ENCODE data around the gene FTO. TPM values are rescaled to one million over a fixed set of nuclear protein-coding genes. Genes with fewer than 3 reads are reported as not detected.

The FTO gene
- total RNA-seq, 1 donor from 2014 or later: 98.6 TPM

DNA sequence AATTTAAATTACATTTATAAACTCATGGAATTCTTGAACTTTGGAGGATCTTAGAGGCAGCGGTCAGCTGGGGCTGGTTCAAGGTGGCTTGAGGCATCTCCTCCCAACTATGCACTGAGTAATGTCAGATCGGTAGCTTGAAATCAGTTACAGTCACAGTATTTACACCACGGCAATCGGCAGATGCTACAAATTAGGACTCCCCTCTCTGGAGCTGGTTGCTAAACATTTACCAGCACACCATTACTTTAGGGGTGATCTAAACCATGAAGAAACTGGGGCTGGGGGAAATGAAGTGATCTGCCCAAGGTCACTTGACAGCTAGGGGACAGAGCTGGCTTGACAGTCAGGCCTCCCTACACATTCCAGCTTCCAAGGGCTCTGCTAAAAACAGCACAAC is 445.0 kb downstream of the FTO start:
- DNase-seq (no peak), ATAC-seq (no peak)
- H3K36me3 ChIP-seq: no peaks in the 10 kb centered on the region
- no peak overlapping the region for H3K4me3 ChIP-seq
- no peaks in the 10 kb centered on the region for H3K27me3 ChIP-seq (ENCODE audit: low read depth)
- H3K4me1 ChIP-seq: no peaks in the 10 kb centered on the region
- TF ChIP-seq, protein P1, sequence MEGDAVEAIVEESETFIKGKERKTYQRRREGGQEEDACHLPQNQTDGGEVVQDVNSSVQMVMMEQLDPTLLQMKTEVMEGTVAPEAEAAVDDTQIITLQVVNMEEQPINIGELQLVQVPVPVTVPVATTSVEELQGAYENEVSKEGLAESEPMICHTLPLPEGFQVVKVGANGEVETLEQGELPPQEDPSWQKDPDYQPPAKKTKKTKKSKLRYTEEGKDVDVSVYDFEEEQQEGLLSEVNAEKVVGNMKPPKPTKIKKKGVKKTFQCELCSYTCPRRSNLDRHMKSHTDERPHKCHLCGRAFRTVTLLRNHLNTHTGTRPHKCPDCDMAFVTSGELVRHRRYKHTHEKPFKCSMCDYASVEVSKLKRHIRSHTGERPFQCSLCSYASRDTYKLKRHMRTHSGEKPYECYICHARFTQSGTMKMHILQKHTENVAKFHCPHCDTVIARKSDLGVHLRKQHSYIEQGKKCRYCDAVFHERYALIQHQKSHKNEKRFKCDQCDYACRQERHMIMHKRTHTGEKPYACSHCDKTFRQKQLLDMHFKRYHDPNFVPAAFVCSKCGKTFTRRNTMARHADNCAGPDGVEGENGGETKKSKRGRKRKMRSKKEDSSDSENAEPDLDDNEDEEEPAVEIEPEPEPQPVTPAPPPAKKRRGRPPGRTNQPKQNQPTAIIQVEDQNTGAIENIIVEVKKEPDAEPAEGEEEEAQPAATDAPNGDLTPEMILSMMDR (IDR thresholded peaks at IDR 0.05): no peak
- H3K27ac ChIP-seq: no peak overlapping the region
- no peaks in the 10 kb centered on the region for H3K9me3 ChIP-seq
- intact Hi-C loops (cut with DNase I): no loop called here

DNA sequence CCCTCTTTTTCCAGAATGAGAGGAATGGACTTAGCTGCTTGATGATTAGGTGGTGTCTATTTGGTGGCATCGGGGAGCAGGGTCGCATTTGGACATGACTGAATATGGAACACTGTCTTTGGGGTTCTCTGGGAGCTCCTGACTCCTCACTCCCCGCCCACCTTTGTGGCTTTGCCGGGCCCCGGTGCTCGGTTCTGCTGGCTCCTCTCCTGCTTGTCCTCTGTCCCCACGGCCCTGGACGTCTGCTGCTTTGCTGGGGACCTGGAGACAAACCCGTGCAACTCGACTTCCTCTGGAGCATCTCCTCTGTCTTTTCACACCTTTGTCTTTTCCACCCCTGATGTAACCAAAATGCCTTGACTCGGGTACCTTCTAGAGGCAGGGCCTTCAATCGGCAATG is 446.9 kb downstream of the FTO start:
- Histone ChIP-seq H3K27ac (no peak overlapping the region), H3K4me3 (no peak overlapping the region), H3K36me3 (no peaks in the 10 kb centered on the region), H3K27me3 (ENCODE audit: low read depth) (no peaks in the 10 kb centered on the region), H3K4me1 (no peaks in the 10 kb centered on the region), H3K9me3 (no peaks in the 10 kb centered on the region)
- ATAC-seq (no peak), DNase-seq (no peak)
- TF ChIP-seq, protein P1 (IDR thresholded peaks at IDR 0.05): no peak
- intact Hi-C loops (cut with DNase I): no loop called here

DNA sequence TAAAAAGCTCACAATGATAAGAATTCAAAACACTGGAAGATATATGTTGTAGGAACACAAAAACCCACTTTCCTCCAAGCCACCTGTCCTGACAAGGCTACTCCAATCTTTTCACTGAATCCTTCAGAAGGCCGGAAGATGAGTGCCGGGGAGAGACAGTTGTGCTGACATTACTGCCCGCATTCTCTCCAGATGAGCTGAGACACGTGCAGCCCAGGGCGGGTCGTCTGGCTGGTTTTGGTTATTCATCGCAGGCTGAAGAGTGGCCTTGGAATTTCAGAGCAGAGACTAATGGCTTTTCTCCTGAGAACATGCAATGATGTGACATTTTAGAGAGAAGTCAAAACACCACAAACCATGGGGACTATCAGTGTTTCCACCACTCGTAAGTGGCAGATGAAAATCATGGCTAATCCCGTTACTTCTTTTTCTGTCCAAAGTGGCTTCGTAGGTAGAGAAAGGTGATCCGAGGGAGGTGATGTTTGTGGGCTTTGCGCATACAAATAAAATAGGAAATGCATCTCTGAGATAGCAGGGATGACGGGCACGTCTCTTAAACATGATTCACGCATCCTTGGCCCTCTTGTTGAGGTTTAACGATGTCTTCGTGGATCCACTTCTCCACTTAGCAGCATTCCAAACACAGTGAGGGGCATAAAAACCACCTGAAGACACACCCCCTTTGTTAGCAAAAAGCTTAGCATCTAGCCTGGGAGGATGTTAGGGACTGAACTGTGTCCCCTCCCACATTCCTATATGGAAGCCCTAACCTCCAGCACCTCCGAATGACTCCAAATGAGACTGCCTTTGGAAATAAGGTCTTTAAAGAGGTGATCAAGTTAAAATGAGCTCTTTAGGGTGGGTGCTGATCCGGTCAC is 448.6 kb downstream of the FTO start:
- TF ChIP-seq, protein P1 (IDR thresholded peaks at IDR 0.05): no peak
- no peaks in the 10 kb centered on the region for H3K9me3 ChIP-seq
- no peak overlapping the region for H3K4me3 ChIP-seq
- intact Hi-C loops (cut with DNase I): no loop called here
- H3K36me3 ChIP-seq: no peaks in the 10 kb centered on the region
- ATAC-seq (no peak), DNase-seq (no peak)
- H3K27ac ChIP-seq: no peak overlapping the region
- H3K27me3 ChIP-seq (ENCODE audit: low read depth): no peaks in the 10 kb centered on the region
- no peaks in the 10 kb centered on the region for H3K4me1 ChIP-seq

DNA sequence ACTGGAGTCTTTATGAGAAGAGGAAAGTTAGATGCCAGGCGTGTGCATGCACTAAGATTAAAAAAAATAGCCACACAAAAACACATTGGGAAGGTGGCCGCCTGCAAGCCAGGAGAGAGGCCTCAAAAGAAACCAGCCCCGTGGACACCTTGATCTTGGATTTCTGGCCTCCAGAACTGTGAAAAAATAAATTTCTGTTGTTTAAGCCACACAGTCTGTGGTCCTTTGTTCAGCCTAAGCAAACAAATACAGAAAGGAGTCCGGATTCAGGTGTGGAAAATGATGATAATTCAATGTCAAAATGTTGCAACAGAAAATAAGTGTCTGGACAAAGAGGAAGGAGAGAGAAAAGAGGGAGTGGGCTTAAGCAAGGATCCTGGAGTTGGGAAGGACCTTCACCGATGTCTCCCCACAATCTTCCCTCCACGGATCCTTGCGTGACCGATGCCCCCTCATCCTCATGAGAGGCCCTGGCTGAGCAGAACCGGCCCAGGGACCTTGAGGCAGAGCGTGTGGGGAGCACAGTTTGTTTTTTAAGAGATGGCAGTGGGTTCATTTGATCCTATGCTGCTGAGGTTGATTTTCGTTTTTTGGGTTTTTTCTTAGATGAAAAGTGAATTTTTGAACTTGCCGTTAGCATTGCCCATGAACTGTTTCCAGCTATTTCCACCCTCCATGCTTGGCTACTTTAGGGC is 449.4 kb downstream of the FTO start:
- ATAC-seq: no peak
- intact Hi-C loops (cut with DNase I): no loop called here

DNA sequence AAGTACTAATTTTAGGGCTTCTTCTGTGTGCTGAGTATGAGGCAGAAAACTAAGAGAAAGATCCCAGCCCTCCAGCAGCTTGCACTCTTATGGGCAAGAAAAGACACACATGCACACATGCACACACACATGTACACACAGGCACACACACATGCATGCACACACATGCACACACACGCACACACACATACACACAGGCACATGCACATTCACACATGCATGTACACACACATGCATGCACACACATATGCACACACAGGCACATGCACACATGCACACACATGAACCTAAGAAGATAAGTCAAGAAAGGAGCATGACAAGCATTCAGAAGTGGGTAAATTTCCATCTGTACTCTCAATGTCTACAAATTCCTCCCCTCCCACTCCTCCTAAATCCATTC is 452.4 kb downstream of the FTO start:
- Histone ChIP-seq H3K9me3 (no peaks in the 10 kb centered on the region), H3K27me3 (ENCODE audit: low read depth) (no peaks in the 10 kb centered on the region), H3K36me3 (no peaks in the 10 kb centered on the region), H3K4me1 (no peaks in the 10 kb centered on the region), H3K4me3 (no peak overlapping the region), H3K27ac (no peak overlapping the region)
- DNase-seq (no peak), ATAC-seq (no peak)
- TF ChIP-seq, protein P1 (IDR thresholded peaks at IDR 0.05): no peak
- intact Hi-C loops (cut with DNase I): no loop called here

More for the DNA sequence above, 449.4 kb downstream of the FTO start:
- TF ChIP-seq, protein P1 (IDR thresholded peaks at IDR 0.05): no peak
- H3K9me3 ChIP-seq: no peaks in the 10 kb centered on the region
- DNase-seq: no peak
- no peaks in the 10 kb centered on the region for H3K27me3 ChIP-seq (ENCODE audit: low read depth)
- no peak overlapping the region for H3K4me3 ChIP-seq
- no peaks in the 10 kb centered on the region for H3K4me1 ChIP-seq
- no peaks in the 10 kb centered on the region for H3K36me3 ChIP-seq
- H3K27ac ChIP-seq: no peak overlapping the region

Data from lower lobe of right lung (tissue), 2 donors.